ENCODE measurements around the gene ZC3H12A.
"Not testable (repeated sequence)": the region's sequence is repeated elsewhere in the genome, so short reads cannot be mapped to it uniquely, and the experiment has no call there.

GRCh38 chr1:37532418-37533156 is 58.2 kb downstream of the ZC3H12A start:
- TF ChIP-seq CTCF (IDR thresholded peaks at IDR 0.05; ENCODE audit: low read depth, low read length, missing input control); REST (IDR thresholded peaks at IDR 0.05); EGR1 (IDR thresholded peaks at IDR 0.05; ENCODE audit: low read depth in 2 of 2): not testable (repeated sequence)
